K562 treated with DMSO at 1 percent for 24 hours (cell line): ENCODE data around the gene CEP162. TPM values are rescaled to one million over a fixed set of nuclear protein-coding genes. Genes with fewer than 3 reads are reported as not detected.

Experiments
- total RNA-seq: library from RNA; unstranded; fragments of 300-600 nt; gene quantifications from 2 replicates; pipeline ENCODE4 v1.2.3, GENCODE V29; 2022; ENCODE audit warnings: low read depth; ENCODE audit not compliant: insufficient read depth

The CEP162 gene, protein sequence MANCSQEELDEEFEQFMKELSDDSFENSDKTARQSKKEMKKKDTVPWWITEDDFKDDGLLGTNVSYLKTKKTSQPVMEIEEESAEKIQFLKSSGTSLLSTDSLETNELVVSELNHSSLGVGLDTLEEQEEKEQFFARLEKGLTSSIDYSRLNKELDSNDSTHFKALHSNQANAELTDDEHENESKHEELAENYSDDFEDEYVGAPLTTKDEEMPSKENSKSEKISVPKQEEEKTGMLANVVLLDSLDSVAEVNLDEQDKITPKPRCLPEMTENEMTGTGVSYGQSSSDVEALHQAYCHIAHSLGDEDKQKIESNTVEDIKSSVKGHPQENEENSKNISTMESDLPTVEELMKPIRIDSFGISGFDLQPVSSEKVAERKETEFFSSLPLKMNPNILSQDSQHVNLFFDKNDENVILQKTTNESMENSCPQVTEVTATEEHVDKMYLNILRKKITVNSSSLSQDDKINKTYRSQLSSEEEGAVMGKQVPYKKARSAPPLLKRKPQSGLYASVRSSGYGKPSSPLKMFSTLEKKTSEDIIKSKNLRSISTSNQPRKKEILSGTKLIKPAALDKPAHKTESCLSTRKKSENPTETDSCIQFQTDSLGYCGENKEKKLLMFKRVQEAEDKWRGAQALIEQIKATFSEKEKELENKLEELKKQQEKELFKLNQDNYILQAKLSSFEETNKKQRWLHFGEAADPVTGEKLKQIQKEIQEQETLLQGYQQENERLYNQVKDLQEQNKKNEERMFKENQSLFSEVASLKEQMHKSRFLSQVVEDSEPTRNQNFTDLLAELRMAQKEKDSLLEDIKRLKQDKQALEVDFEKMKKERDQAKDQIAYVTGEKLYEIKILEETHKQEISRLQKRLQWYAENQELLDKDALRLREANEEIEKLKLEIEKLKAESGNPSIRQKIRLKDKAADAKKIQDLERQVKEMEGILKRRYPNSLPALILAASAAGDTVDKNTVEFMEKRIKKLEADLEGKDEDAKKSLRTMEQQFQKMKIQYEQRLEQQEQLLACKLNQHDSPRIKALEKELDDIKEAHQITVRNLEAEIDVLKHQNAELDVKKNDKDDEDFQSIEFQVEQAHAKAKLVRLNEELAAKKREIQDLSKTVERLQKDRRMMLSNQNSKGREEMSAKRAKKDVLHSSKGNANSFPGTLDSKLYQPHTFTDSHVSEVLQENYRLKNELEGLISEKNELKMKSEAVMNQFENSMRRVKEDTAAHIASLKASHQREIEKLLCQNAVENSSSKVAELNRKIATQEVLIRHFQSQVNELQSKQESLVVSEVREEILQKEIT (N-terminal part only)
- 1.5 and 4.2 TPM in 2 replicates for total RNA-seq

DNA sequence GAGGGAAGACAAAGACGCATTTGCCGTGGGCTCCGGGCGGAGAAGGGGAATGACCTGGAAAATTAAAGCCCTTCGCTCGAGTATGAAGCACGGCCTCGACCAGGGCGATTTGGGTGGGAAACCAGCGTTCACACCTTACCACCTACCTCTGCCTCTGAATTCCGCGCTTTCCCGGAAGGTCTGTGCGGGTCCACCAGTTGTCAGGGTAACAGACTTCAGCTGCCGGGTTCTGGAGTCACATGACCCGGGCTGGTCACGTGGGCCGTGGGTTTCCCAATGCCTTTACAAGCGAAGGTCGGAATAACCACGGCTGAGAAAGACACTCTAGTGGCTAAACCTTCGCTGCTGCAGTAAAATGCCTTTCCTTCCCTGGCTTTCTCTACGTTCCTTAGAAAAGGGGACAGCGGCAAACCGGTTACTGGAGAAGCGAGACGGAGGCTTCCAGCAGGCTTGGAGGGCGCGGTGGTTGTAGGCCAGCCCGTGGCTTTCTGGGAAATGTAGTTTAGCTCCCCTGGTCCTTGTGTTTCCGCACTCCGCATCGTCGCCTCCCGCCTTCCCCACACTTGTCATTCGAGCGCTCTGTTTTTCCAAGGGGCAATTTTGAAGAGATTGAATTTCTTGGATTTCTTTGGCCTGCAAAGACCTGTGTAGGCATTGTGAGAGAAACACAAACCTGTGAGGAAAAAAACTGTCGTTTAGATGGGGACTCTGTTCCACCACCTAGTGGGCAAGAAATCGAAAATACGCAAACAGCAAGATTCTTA is at the start of gene CEP162:
Gene CEP162, minus strand, starts transcription at position 210 of the 764 bp plus-strand sequence. CDS start 1,250 bp downstream, outside the sequence.

Other genes with a start within 250 kb of the CEP162 start
- gene MRAP2, start 193.9 kb downstream of the CEP162 start, total RNA-seq = 7.7 and 7.8 TPM in 2 replicates